ENCODE data around the gene OGFOD2.

Gene OGFOD2

GRCh38 chr12:122960193-122960569, 14.9 kb upstream of the OGFOD2 start:
- TF ChIP-seq CTCF (conservative IDR thresholded peaks at IDR 0.05; ENCODE audit: control insufficient read depth, insufficient read depth, low read depth, low read length): no peak
- no peak for DNase-seq (ENCODE audit: low read depth)
- no peak overlapping the region for H3K4me3 ChIP-seq (ENCODE audit: control insufficient read depth, low read depth, low read length)

- H3K4me3 ChIP-seq (ENCODE audit: control insufficient read depth, low read depth, low read length): no peak overlapping the region
- DNase-seq (ENCODE audit: low read depth): no peak
- no peak for TF ChIP-seq CTCF (conservative IDR thresholded peaks at IDR 0.05; ENCODE audit: control insufficient read depth, insufficient read depth, low read depth, low read length)
Measured at GRCh38 chr12:122961531-122962329, 13.3 kb upstream of the OGFOD2 start.

GRCh38 chr12:122963941-122964265, 11.1 kb upstream of the OGFOD2 start:
- H3K4me3 ChIP-seq (ENCODE audit: control insufficient read depth, low read depth, low read length): no peak overlapping the region
- TF ChIP-seq CTCF (conservative IDR thresholded peaks at IDR 0.05; ENCODE audit: control insufficient read depth, insufficient read depth, low read depth, low read length): no peak
- peak; percentile 64 for DNase-seq (ENCODE audit: low read depth)

GRCh38 chr12:122964439-122965257, 10.4 kb upstream of the OGFOD2 start:
- no peak for TF ChIP-seq CTCF (conservative IDR thresholded peaks at IDR 0.05; ENCODE audit: control insufficient read depth, insufficient read depth, low read depth, low read length)
- DNase-seq (ENCODE audit: low read depth): no peak
- no peak overlapping the region for H3K4me3 ChIP-seq (ENCODE audit: control insufficient read depth, low read depth, low read length)

GRCh38 chr12:122965321-122965751, 9.7 kb upstream of the OGFOD2 start:
- TF ChIP-seq CTCF (conservative IDR thresholded peaks at IDR 0.05; ENCODE audit: control insufficient read depth, insufficient read depth, low read depth, low read length): no peak

GRCh38 chr12:122965851-122966742, 8.9 kb upstream of the OGFOD2 start, which contains the start of gene ABCB9:
TSS of gene ABCB9 (minus strand) at chr12:122966463. CDS start at chr12:122960235, 6,228 bp downstream.
- TF ChIP-seq CTCF (conservative IDR thresholded peaks at IDR 0.05; ENCODE audit: control insufficient read depth, insufficient read depth, low read depth, low read length): no peak
- peak; percentile 84 for DNase-seq (ENCODE audit: low read depth)
- H3K4me3 ChIP-seq (ENCODE audit: control insufficient read depth, low read depth, low read length): peak within 1 kb of the TSS; percentile 79

More at GRCh38 chr12:122965321-122965751, 9.7 kb upstream of the OGFOD2 start:
- no peak for DNase-seq (ENCODE audit: low read depth)
- peak overlapping the region; percentile 79 for H3K4me3 ChIP-seq (ENCODE audit: control insufficient read depth, low read depth, low read length)

Measured in fibroblast of mammary gland (primary cell).